A549 treated with CORT108297 at 1 μM for 4 hours (cell line): ENCODE data around the gene MED4. TPM values are rescaled to one million over a fixed set of nuclear protein-coding genes. Genes with fewer than 3 reads are reported as not detected.

Experiments used
- total RNA-seq: library from RNA; stranded (reverse); fragments of 200-300 nt; extraction: Qiagen RNA extraction; gene quantifications from 5 replicates; pipeline ENCODE4 v1.2.3, GENCODE V29; 2022

The MED4 gene, protein sequence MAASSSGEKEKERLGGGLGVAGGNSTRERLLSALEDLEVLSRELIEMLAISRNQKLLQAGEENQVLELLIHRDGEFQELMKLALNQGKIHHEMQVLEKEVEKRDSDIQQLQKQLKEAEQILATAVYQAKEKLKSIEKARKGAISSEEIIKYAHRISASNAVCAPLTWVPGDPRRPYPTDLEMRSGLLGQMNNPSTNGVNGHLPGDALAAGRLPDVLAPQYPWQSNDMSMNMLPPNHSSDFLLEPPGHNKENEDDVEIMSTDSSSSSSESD
- total RNA-seq = 34.0 to 42.6 TPM (median 35.5 TPM) in 5 replicates

DNA sequence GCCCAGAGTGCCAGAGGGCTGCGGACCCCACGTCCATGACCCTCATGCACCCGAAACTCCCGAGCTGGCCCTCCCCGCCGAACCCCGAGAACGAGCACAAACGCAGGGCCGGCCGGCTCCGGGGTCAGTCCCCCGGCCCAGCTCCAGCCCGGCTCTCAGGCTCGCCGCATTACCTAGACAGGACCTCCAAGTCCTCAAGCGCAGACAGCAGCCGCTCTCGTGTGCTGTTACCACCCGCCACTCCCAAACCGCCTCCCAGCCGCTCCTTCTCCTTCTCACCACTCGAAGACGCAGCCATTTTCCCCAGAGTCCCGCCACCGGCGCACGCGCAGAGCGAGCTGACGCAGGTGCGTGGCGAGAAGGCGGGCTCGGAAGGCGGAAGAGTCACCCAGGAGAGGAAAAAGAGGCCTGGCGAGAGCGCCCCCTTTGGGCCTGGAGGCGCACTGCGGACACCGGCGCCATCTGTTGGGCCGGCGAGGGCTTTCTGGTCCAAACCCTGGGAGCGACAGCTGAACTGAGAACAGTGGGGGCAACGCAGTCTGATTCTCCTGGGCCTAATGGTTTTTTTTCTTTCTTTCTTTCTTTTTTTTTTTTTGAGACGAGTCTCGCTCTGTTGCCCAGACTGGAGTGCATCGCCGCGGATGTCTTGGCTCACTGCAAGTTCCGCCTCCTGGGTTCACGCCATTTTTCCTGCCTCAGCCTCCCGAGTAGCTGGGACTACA, at the start of gene MED4:
Gene MED4, minus strand, starts transcription at position 324 of the 722 bp plus-strand sequence. Its CDS starts 26 bp downstream, at position 298.

DNA sequence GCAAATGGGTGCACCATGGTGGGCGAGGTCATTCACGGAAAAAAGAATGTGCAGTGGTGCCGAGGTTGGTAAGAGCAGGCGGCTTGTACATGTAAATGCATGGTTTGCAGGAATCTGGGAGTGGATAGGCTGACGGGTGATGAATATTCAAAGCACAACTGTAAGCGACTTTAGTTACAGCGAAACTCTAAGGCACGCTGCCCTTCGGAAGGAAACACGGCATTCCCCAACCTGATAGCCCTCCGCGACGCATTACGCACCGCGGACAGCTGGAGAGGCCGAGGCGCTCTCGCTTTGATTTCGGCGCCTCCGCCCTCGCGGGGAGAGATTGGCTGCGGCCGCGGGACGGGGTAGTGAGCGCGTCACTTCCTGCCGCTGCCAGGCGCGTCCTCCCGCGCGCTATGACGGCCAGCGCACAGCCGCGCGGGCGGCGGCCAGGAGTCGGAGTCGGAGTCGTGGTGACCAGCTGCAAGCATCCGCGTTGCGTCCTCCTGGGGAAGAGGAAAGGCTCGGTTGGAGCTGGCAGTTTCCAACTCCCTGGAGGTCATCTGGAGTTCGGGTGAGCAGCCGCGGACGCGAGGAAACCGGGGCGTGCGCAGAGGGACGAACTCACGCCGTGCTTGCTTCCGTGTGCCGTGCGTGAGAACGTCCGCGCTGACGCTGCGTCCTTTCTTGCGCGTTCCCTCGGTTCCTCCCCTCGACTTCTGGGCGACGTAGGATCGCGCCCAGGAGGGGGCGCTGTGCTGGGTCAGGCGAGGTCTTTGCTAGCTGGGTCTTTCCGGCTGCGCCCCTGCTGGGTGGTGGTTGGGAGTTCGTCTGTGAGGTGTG, 57.3 kb downstream of the MED4 start, which contains the start of gene NUDT15:
Gene NUDT15, plus strand, starts transcription at position 381 of the 828 bp plus-strand sequence. Its CDS starts 21 bp downstream, at position 402.

Other genes with a start within 250 kb of the MED4 start
- gene SUCLA2, start 93.8 kb downstream of the MED4 start, total RNA-seq = 25.6 to 35.8 TPM (median 29.1 TPM) in 5 replicates
- gene NUDT15, start 57.4 kb downstream of the MED4 start, total RNA-seq = 27.0 to 30.3 TPM (median 28.4 TPM) in 5 replicates
- gene ITM2B, start 138.1 kb upstream of the MED4 start, total RNA-seq = 126 to 170 TPM (median 145 TPM) in 5 replicates
- gene RB1, start 208.6 kb upstream of the MED4 start, total RNA-seq = 11.9 to 21.6 TPM (median 12.9 TPM) in 5 replicates